DMS79 treated with DMSO at 0.1 percent for 48 hours (cell line): ENCODE measurements around the gene KCNG2.

Experiments used
- DNase-seq: peaks from one replicate; lab custom pipeline; 2025; lab: John Stamatoyannopoulos, UW

Gene KCNG2

DNA sequence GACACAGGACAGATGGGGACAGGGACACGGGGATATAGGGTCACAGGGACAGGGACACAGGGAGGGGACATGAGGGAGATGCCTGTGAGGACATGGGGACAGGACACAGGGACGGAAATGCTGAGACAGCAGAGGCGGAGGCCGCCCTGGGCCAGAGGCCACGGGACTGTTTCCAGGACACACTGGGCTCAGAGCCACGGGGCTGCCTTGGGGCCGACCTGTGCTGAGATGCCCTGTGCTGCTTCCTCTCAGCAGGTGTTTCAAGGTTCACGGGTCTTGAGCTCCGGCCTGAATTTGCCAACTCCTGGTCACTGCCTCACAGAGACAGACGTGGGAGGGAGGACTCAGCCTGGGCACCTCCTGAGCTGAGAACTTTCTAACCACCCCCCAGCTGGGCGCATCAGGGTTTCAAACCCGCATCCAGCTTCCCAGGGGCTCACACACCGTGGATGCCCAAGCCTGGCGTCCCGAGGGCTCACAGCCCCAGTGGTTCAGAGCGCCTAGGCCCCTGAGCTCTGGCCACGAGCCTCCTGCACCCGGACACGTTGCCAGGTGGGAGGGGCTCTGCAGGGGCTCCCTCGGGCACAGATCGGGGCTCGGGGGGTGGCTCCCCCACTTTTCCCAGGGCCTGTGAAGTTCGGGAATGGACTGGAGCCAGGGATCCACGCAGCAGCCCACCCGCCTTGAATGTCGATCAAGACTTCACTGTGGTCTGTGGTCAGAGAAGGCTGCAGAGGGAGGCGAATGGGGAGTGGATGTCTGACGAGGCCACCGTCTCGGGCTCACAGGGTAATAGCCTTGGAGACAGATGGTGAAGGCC, 89.7 kb downstream of the KCNG2 start:
- no peak for DNase-seq

DNA sequence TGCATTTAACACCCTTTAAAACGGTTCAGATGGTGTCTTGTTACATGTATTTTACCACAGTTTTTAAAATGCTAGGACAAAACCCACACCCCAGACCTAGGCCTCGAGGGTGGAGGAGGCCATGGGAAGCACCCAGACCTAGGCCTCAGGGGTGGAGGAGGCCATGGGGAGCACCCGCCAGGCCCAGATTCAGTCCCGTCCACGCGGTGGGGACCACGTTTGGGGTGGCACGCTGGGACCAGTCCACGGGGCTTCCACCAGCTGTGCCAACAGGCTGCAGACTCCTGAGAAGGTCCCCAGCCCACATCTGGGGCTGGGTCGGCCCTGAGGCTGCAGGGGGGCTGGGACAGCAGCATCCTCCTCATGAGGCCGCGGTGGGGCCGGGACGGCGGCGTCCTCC, 90.3 kb downstream of the KCNG2 start:
- DNase-seq = no peak

DNA sequence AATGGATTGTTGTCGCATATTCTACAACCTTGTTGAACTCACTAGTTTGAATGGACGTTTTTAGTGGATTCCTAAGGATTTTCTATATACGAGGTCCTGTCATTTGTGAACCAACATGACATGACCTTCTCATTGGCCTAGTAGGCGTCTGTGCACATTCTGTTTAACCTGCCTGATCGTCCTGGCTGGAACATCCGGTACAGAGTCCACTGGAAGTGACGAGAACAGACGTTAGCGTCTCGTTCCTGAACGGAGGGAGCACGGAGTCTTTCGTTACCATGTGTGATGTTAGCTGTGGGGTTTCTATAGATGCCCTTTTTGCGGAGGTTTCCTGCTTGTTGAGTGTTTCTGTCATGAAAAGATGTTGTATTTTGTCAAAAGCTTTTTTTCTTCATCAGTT, 91.8 kb downstream of the KCNG2 start:
- DNase-seq = no peak

DNA sequence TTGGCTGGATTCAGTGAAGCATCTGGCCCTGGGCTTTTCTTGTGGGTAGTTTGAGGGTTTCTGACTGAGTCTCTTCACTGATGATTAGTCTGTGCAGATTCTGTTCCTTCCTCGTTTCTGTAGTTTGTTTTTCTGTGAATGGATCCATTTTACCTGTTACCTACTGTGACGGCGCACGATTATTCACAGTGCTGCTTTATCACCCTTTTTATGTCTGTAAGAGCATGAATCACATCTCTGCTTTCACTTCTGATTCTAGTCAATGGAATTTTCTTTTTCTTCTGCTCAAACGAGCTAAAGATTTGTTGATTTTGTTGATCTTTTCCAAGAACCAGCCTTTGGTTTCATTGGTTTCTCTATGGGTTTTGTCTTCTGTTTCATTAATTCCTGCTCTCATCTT, 92.9 kb downstream of the KCNG2 start:
- DNase-seq = no peak

DNA sequence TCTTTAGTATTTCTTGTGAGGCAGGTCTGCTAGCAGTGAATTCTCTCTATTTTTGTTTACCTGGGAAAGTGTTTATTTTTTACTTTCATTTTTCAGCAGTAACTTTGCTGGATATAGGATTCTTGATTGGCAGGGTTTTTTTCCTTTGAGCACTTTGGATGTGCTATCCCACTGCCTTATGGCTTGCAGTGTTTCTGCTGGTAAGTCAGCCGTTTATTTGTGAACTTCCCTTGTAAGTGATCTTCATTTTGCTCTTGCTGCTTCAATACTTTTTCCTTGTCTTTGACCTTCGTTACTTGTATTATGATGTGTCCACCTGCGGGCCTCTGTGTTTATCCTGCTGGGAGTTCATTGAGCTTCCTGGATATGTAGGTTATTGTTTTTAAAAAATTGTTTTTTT, 99.0 kb downstream of the KCNG2 start:
- no peak for DNase-seq

DNA sequence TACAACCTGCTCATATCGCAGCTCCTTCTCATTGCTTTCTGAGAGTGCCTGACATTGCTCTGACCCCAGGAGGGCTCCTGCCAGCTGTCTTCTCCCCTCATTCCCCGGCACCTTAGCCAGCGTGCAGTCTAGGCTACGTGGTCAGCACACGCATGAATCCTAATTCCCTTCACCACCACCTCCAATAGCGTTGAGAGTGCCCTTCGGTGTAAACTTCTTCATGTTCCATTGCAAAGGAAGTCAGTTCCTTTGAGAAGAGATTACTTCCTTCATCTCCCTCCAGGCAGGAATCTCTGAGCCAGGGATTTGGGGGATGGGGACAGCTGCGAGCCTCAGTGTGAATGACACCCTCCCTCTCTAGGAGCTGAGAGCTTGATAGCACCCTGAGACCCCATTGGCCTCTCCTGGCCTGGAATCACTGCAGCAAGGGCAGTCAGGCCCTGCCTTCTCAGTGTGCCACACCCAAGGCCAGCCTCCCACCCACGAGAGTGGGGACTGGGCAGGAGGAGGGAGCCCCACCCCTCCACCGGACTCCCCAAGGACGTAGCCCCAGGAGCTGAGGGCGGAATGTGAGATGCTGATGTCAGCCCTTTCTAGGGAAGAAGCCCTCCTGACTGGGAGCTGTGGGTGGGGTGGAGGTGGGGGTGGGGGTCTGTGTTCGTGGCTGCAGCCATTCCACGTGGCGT, 100.3 kb downstream of the KCNG2 start:
- DNase-seq = no peak

DNA sequence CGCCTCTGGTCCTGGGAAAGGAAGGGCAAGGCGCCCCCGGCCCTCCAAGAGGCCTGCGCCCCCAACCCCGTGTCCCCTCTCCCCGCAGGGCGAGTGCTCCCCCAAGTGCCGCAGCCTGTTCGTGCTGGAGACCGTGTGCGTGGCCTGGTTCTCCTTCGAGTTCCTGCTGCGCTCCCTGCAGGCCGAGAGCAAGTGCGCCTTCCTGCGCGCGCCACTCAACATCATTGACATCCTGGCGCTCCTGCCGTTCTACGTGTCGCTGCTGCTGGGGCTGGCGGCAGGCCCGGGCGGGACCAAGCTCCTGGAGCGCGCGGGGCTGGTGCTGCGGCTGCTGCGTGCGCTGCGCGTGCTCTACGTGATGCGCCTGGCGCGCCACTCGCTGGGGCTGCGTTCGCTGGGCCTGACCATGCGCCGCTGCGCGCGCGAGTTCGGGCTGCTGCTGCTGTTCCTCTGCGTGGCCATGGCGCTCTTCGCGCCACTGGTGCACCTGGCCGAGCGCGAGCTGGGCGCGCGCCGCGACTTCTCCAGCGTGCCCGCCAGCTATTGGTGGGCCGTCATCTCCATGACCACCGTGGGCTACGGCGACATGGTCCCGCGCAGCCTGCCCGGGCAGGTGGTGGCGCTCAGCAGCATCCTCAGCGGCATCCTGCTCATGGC, 101.3 kb downstream of the KCNG2 start:
- no peak for DNase-seq

DNA sequence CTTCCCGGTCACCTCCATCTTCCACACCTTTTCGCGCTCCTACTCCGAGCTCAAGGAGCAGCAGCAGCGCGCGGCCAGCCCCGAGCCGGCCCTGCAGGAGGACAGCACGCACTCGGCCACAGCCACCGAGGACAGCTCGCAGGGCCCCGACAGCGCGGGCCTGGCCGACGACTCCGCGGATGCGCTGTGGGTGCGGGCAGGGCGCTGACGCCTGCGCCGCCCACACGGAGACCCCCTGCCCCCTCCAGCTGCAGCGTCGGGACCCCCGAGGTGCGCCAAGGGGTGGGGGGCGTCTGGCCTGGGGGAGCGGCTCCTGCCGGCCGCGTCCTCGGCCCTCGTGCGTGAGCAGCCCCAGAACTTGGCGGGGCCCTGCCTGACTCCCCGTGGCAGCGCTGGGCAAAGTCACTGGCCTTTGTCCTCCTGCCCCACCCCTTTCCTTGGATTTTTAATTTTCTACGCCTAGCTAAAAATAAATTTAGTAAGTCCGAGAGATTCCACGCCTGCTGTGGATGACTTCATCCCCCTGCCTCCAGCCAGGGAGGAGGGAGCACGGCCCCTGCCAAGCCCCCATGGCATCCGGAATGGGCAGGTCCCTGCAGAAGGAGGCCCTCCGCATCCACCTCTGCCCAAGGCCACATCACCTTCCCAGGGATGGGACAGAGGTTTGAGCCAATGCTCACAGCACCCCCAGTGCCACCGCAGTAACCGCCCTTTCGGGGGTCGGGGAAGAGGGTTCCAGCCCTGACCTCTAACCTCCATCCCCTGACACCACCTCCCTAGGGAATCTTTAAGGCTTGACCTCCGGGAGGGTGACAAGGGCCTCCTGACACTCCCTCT, 102.1 kb downstream of the KCNG2 start:
- no peak for DNase-seq

DNA sequence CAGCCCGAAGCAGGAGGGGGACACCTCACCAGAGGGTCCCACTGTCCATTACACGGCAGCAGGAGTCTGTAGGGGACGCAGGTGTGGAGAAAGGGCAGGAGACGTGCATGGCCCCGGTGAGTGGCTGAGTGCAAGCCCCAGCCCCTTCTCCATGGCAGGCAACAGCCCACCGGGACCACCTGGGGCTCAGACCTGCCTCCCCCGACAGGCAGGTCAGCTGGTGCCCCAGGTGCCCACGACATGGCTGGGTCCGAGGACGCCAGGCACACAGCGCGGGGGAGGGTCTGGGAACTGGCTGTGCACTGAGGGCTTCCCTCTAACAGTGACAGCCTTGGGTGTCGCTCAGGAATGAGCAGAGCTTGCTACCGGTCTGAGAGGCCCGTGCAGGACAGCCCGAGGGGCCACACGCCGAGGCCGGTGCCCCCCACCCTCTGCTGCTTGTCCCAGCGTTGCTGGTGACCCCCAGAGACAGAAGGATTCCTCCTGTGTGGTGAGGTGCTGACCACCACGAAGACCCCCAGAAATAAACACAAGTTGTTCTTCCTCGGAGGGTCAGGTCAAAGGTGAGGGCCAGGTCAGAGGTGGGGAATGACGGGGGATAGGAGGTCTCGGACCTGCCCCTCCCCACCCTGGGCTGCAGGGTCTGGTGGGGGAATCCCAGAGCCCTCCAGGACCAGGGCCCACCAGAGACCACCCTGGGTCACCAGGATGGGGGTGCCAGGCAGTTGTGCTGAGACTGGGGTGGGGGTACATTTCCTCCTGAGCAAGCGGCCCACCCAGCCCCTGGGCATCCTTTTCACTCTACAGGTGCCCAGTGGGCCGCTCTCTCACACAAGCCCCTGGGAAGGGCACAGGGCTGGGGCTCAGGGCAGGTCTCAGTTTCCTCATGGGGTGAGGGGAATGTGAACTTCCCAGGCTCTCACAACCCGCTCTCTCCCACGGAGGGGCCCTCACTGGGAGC, 103.2 kb downstream of the KCNG2 start:
- DNase-seq = no peak

DNA sequence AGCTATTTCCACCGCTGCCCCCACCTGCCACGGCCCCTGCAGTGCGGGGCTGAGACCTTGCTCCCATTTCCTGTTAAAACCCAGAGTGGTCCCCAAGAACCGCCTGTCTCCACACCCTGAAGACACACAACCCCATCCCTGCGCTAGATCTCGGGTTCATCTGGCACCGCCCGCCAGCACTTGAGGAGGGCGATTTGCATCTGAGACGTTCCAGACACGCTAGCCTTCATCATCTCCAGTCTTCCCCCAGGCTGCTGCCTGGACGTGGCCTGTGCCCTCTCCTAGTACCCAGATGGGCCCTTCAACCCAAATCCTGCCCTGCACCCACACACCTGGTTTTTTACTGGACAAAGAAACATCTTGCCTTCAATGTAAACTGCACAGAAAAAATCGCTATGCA, 103.9 kb downstream of the KCNG2 start:
- DNase-seq = no peak

DNA sequence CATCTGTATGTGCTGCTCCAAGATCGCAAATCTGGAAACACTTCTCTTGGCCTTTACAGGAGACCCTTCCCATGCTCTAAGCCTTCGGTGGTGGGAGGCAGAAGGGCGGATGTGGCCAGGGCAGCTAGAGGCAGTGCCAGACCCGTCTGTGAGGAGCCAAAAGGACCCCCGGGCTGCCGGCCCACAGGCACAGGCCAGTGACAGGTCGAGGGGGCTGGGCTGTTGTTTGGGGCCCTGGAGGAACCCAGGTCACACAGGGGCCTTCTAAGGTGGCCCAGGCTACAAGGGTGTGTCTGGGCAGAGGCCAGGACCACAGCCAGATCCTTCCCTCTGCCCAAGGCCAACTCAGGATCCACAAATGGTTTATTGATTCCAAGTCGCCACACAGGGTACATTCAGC, 104.3 kb downstream of the KCNG2 start:
- no peak for DNase-seq

DNA sequence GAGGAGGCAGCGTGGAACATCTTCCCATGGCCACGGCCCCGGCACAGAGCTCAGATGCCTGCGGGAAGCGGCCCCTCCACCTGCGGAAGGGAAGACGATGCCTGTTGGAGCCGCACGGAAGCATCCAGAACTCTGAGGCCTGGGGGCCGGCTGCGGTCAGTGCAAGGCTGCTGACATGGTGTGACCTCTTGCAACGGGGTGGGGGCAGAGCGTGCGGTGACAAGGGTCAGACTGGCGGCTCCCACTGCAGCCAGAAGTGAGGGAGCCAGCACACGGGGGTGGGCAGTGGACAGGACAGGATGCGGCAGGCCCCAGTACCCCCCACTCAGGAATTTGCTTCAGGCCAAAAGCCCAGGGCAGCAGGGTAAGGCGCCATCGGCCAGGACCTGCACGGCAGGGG, 104.9 kb downstream of the KCNG2 start:
- DNase-seq = no peak

DNA sequence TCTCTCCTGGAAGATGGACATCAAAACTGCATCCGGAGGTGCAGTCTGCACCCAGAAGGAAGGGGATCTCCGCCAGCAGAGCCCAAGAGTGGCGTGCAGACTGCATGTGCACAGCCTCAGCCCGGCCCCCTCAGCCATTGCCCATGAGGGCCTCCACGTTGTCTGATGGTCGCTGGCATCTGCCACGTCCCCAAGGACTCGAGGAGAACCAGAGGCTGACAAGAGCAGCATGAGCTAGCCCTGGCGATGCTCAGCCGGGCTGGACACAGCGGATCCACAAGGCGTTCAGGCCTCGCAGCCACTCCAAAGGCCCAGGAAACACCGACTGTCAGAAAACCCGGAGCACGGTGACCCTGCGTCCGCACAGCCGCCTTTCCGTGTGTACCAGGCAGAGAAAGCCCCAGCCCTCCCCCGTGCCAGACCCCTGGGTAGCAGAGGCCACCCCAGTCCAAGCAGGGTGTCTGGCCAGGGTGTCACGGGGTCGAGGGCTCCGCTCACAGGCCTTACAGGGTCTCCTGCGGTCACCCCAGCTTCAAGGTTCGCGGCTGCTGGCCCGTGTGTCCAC, 105.4 kb downstream of the KCNG2 start:
- DNase-seq = no peak

DNA sequence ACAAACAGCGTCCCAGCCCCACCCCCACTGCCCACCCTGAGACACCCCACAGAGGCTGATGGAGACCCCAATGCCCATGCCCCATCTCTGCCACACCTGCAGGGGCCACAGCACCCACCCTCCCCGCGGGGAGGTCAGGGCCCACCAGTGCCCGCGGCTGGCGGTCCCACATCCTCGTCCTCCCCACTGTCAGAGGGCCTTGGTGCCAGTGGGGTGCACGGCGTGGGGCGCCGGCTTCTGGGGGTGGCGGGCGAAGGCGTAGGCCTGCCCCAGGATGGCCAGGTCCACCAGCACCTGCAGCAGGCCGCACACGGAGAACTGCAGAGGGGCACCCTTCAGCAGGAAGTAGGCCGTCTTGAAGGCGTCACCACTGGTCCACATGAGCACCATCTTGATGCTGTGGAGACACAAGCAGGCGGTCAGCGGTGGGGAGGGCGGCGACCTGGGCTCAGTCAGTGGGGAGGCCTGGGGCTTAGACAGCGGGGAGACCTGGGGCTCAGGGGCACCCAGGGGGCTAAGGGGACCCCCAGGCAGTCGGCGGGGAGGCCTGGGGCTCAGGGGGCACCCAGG, 106.1 kb downstream of the KCNG2 start:
- no peak for DNase-seq

DNA sequence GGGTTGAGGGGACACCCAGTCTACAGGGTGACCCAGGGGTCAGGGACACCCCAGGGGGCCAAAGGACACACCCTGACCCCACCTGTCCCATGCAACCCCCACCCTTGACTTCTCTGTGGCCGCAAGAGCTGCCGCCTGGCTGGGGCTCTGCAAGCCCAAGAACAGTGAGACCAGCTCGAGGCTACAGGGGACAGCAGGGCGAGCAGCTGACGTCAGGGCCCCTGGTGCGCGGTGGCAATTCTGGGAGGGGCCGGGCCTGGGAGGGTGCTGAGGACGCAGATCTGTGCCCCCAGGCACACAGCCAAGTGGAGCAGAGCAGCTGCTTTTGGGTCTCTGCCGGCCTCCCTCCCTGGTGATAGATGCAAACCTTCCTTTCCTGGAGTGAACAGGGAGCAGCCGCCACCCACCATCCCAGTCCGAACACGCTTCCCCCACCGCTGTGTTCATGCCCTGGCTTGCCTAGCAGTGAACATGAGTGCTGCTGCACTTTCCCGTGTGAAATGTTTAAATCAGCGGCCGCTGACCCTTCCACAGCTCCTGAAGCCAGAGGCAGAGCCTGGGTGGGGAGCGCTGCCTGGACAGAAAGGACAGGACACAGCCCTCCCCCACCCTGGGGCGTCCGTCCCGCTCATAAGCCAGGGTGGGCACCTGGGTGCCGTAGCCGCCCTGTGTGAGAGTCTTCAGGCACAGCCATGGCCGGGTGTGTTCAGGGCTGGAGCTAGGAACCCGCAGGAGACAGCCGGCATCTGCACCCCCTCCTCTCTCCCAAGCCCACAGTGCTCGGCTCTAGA, 106.8 kb downstream of the KCNG2 start:
- peak; percentile 77 for DNase-seq

DNA sequence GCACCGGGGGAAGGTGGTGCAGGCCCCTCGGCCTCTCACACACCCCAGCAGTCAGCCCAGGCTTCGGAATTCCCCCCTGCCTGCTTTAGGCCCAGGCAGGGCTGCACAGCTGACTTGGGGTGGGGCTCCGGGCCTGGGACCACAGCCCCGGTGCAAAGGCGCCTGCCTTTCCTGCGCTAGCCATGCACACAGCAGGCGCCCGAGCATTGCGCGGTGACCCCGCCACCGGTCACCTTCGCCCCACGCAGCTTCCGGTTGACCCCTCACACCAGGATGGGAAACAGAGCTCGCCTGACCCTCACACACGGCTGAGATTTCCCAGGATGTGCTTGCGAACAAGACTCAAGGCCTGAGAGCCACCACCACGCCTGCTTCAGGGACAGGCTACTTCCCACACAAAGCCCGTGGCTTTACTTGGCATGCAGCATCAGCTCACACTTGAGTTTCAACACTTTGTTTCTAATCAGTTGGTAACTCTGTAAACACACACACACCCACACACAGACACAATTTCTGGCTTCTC, 107.7 kb downstream of the KCNG2 start:
- DNase-seq = no peak

DNA sequence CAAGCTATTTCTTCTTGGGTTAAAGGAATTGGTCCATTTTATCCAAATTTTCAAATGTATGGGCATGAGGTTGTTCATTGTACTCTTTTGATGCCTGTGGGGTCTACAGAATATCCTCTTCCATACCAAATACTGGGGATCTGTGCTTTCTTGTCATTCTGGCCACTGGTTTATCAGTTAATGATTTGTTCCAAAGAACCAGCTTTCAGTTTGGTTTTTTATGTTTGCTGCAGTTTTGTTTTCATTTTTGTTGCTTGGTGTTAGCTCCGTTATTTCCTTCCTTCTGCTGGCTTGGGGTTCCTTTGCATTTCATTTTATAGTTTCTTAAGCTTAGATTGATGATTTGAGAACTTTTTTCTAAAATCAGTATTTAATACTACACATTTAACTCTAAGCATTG, 108.3 kb downstream of the KCNG2 start:
- DNase-seq = no peak

DNA sequence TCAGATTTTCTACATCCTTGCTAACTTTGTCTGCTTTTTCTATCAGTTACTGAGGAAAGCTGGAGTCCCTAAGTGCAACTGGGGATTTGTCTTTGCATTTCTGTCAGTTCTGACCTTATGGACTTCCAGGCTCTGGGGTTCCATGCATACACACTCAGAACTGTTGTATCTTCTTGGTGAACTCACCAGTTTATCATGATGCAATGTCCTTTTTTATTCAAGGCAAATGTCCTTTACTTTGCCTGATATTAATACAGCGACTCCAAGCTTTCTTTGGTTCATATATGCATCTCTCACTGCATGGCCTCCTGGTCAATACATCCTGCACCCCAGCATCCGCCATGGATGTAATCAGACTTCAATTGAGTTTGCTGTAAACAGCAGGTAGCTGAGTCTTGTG, 109.0 kb downstream of the KCNG2 start:
- no peak for DNase-seq

DNA sequence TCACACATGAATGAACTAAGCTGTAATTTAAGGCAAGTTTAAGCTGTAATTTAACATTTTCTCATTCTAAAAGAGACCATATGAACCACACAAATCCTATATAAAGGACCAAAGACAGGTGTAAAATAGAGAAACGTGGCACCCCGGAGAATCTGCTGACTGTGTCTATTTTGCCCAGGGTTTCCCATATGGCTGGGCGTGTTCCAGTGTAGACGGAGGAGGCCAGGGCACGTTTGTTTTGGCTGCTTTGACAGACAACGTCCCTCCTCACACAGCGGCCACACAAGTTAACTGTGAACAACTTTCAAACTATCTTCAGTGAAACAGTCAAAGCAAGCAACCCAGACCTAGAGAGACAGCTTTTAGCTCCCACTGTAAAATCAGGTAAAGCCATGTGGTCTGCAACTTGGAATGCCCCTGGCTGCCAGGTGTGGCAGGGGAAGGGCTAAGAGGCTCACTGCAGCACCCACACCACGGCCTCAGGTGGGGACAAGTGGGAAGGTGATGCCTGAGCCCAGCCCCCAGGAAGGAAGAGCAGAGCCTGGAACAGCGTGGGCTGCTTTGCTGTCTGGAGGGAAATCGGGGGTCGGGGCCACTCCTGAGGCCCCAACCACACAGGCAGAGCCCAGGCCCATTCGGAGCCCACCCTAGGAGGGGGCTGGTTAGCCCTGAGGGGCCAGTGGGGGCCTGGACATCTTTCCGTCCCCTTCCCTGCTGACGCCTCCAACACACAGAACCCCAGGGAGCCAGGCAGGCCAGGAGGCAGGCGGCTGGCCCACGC, 113.0 kb downstream of the KCNG2 start:
- no peak for DNase-seq
